Prostate gland (tissue), 2 donors: Measurements from ENCODE around the gene FRMD4B. TPM values are rescaled to one million over a fixed set of nuclear protein-coding genes. Genes with fewer than 3 reads are reported as not detected.

Experiments
- DNase-seq: peaks from one replicate; pipeline ENCODE4 v3.0.0-alpha.2; 2019; ENCODE audit warnings: low spot score
- H3K27ac ChIP-seq, 2 donors: fragments of 200-600 bp; sonication (generic); 2 replicates each; pipeline ENCODE4 v1.5.1; 2017 to 2019
- H3K27me3 ChIP-seq: fragments of 200-600 bp; sonication (generic); replicated peaks from 2 replicates; pipeline ENCODE4 v1.5.1; 2019; ENCODE audit not compliant: insufficient read depth
- H3K36me3 ChIP-seq, 2 donors: fragments of 200-600 bp; sonication (generic); 1 replicate in 1 of 2; 2 replicates in 1 of 2; pipeline versions ENCODE4 v1.5.1 to v1.8.1; 2017 to 2019
- H3K4me1 ChIP-seq: fragments of 200-600 bp; sonication (generic); replicated peaks from 2 replicates; pipeline ENCODE4 v1.5.1; 2019
- H3K4me3 ChIP-seq, 2 donors: fragments of 200-600 bp; sonication (generic); 2 replicates each; pipeline ENCODE4 v1.5.1; 2017 to 2019
- H3K9me3 ChIP-seq: fragments of 200-600 bp; sonication (generic); 2 replicates; pipeline ENCODE4 v1.5.1; 2017
- CTCF ChIP-seq, 4 experiments: fragments of 200-600 bp in 2 of 4; fragments of 450-650 bp in 2 of 4; sonication (generic) in 2 of 4; IDR thresholded peaks; 1 replicate in 3 of 4; 2 replicates in 1 of 4; pipeline ENCODE4 v1.5.1; 2016 to 2019; ENCODE audit warnings: antibody characterized with exemption in 4 of 4, mild to moderate bottlenecking in 2 of 4, moderate library complexity in 2 of 4
- POLR2A ChIP-seq: fragments of 450-650 bp; IDR thresholded peaks from one replicate; pipeline ENCODE4 v1.6.1; 2016; ENCODE audit warnings: antibody characterized with exemption, mild to moderate bottlenecking
- POLR2AphosphoS5 ChIP-seq: sonication (generic); formaldehyde crosslinking; IDR thresholded peaks from one replicate; pipeline ENCODE4 v1.6.1; 2017; ENCODE audit warnings: antibody characterized with exemption
- WGBS: methylation state at CpG from one replicate; pipeline ENCODE4 v1.1.5; 2018; 5-methylcytosine and 5-hydroxymethylcytosine counted together
- intact Hi-C: fragments of 100-400 bp; cut with DNase I; formaldehyde crosslinking; loops from one replicate; pipeline ENCODE4 v1.14.2; 2022
- total RNA-seq, 2 donors: library from RNA; depleted of rRNA; stranded (reverse); fragments of >200 nt; gene quantifications; one replicate each; pipeline ENCODE4 v1.1.0, GENCODE V29; 2016

Gene FRMD4B
- total RNA-seq, 2 donors from 2014 or later = 31.0 to 41.4 TPM

DNA sequence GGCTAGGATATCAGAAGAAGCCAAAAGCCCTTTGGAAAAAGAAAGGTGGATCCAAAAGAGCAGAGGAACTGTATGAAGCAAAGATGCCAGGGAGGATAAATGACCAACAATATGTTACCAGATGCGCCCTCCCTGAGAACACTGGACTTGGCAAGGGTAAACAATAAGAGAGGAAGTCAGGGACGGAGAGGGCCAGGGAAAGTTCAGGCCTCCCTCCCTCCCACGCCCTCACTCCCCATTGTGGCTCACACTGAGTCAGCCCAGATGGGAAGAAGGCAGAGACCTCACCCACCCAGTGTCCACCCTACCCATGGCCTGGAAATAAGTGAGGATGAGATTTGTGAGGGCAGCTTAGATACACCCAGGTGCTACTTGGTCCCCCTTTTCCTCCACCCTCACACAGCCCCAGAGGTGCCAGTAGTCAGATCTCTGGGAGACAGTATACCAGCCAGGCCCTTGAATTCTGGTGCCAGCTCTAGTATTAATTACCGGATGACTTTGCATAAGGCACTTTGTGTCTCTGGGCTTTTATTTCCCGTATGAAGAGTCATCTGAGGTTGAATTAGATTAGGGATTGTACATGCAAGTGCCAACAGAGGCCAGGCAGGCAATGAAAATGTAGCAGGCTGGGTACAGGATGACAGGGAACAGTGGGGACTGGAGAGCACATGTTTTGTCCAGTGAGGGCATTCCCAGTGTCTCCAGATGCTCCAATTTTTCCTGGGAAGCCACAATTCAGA lies 35.1 kb upstream of the FRMD4B start:
- Histone ChIP-seq H3K27me3 (no peaks in the 10 kb centered on the region), H3K4me3 (no peak overlapping the region), H3K36me3 (no peaks in the 10 kb centered on the region), H3K4me1 (no peaks in the 10 kb centered on the region), H3K9me3 (no peaks in the 10 kb centered on the region), H3K27ac (no peak overlapping the region)
- no peak for TF ChIP-seq POLR2AphosphoS5
- TF ChIP-seq CTCF (IDR thresholded peaks at IDR 0.05) = no peak
- no peak for TF ChIP-seq POLR2A
- intact Hi-C loops = no loop called here
- 73% methylated on average over 5 of the region's 5 CpGs for WGBS
- no peak for DNase-seq

DNA sequence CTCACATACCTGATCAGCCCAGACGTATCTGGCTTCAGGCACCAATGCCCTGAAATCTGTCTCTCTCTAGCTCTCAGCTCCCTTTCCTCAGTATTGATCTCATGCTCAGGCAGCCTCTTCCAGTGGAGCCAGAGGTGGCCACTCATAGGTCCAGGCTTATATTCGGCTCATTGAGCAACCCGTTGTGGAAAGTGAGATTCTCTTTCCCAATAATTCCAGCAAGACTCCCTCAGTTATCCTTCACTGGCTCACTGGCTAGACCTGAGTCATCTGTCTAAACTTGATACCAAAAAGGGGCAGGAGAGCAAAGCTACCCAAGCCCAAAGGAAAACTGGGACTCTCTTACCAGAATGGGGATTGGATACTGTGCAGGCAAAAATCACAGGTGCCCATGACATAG lies 33.4 kb upstream of the FRMD4B start:
- intact Hi-C loops = no loop called here
- no peak for DNase-seq
- Histone ChIP-seq H3K27ac (no peak overlapping the region), H3K4me1 (no peaks in the 10 kb centered on the region), H3K36me3 (no peaks in the 10 kb centered on the region), H3K4me3 (no peak overlapping the region), H3K27me3 (no peaks in the 10 kb centered on the region), H3K9me3 (no peaks in the 10 kb centered on the region)
- TF ChIP-seq CTCF (IDR thresholded peaks at IDR 0.05) (no peak), POLR2AphosphoS5 (no peak), POLR2A (no peak)
- WGBS = 93% methylated on average over 3 of the region's 3 CpGs

DNA sequence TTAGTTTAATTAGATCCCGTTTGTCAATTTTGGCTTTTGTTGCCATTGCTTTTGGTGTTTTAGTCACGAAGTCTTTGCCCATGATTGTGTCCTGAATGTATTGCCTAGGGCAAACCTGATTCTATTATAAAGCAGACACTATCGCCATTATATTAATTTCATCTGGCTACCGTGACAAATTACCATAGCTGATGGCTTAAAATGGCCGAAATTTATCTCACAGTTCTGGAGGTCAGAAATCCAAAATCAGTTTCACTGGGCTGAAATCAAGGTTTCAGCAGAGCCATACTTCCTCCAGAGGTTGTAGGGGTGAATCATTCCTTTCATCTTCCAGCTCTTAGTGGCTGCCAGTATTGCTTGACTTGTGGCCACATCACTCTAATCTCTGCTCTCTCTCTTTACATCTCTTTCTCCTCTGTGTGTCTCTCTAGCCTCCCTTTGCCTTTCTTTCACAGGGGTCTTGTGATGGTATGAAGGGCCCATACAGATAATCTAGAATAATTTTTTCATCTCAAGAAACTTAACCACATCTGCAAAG lies 31.7 kb upstream of the FRMD4B start:
- 95% methylated on average over 5 of the region's 5 CpGs for WGBS
- intact Hi-C loops = no loop called here

DNA sequence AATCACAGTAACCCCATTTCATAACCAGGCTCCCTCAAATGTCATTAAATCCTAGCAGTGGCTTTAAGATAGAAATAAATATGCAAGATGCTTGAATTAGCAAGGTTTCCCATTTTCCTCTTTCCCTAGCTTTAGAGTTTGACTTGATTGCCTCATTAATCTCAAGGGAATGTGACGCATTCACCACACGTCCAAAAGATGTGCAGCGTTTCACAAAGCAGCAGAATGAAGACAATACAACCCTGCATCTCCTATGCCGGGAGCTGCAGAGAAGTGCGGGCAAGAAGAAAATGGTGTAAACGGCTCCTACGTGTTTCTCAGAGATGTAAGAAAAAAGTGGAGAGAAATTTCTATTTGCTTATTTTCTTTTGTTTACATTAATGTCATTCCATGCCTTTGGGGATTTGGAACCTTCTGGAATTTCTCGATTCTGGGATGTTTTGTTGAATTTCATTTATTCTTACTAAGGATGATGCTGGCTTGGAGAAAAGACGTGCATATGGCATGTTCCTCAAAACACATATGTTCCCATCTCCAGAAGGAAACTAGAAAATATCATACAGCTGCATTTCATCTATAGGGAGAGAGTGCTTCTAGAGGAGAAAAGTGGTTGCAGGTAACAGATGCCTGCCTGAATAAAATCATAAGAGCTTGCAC lies 27.8 kb upstream of the FRMD4B start:
- TF ChIP-seq POLR2A = no peak
- TF ChIP-seq CTCF (IDR thresholded peaks at IDR 0.05) = no peak
- no peak for TF ChIP-seq POLR2AphosphoS5
- H3K9me3 ChIP-seq = no peaks in the 10 kb centered on the region
- no peaks in the 10 kb centered on the region for H3K4me1 ChIP-seq
- intact Hi-C loops = loop anchor here (5.0 kb wide), 1 partner anchor 106 kb away; no protein-coding TSS in a partner anchor
- no peak overlapping the region for H3K27ac ChIP-seq
- H3K4me3 ChIP-seq = no peak overlapping the region
- DNase-seq = no peak
- no peaks in the 10 kb centered on the region for H3K27me3 ChIP-seq
- H3K36me3 ChIP-seq = no peaks in the 10 kb centered on the region
- 67% methylated on average over 9 of the region's 9 CpGs for WGBS

More for the DNA sequence above, 31.7 kb upstream of the FRMD4B start:
- Histone ChIP-seq H3K36me3 (no peaks in the 10 kb centered on the region), H3K4me1 (no peaks in the 10 kb centered on the region), H3K27ac (no peak overlapping the region), H3K9me3 (no peaks in the 10 kb centered on the region), H3K4me3 (no peak overlapping the region), H3K27me3 (no peaks in the 10 kb centered on the region)
- DNase-seq = no peak
- TF ChIP-seq POLR2A = no peak
- no peak for TF ChIP-seq CTCF (IDR thresholded peaks at IDR 0.05)
- TF ChIP-seq POLR2AphosphoS5 = no peak
